ENCODE results near the gene GPR17. TPM values are rescaled to one million over a fixed set of nuclear protein-coding genes. Genes with fewer than 3 reads are reported as not detected.

GPR17 gene
- total RNA-seq, 1 experiment from 2014 or later: 0.35 TPM

GRCh38 chr2:127625572-127625951 lies 20.4 kb upstream of the GPR17 start:
- Mint-ChIP-seq H3K36me3 (ENCODE audit: insufficient read depth in 1 of 3, low read depth in 3 of 3) (no peaks in the 10 kb centered on the region; a peak in 1 of 7 replicates), H3K4me1 (peaks cover 0 to 4% of the 10 kb centered on the region in 2 experiments; a peak in 2 of 4 replicates), H3K27me3 (ENCODE audit: low read depth) (no peaks in the 10 kb centered on the region; the same call in 1 of the 2 replicates), H3K27ac (no peak overlapping the region), H3K9me3 (no peaks in the 10 kb centered on the region), H3K4me3 (no peak overlapping the region)
- no peaks in the 10 kb centered on the region for H3K23me2 ChIP-seq (ENCODE audit: insufficient read length, low read depth, low read length, poor library complexity, severe bottlenecking)
- H4K91ac ChIP-seq (ENCODE audit: insufficient read length, low read depth, low read length): no peak overlapping the region
- H3K56ac ChIP-seq (ENCODE audit: insufficient read length, low read depth, low read length): no peak overlapping the region
- no peak overlapping the region for H3K4me2 ChIP-seq (ENCODE audit: insufficient read depth, insufficient read length, low read length)
- no peak overlapping the region for H2BK20ac ChIP-seq (ENCODE audit: low read depth, low read length, poor library complexity, severe bottlenecking)
- H2BK120ac ChIP-seq (ENCODE audit: low read depth, low read length, poor library complexity, severe bottlenecking): no peak overlapping the region
- no peak overlapping the region for H3K9ac ChIP-seq (ENCODE audit: extremely low read depth, insufficient read length, low read length)
- no peak overlapping the region for H3K14ac ChIP-seq (ENCODE audit: insufficient read depth, low read length)
- no peak overlapping the region for H3T11ph ChIP-seq (ENCODE audit: low read length)
- no peak overlapping the region for H2BK5ac ChIP-seq (ENCODE audit: insufficient read length, low read length)
- no peaks in the 10 kb centered on the region for H3K79me1 ChIP-seq (ENCODE audit: insufficient read depth, low read depth, low read length, poor library complexity, severe bottlenecking)
- H3K27ac ChIP-seq (ENCODE audit: insufficient read length, low read depth, low read length): no peak overlapping the region
- H4K20me1 ChIP-seq (ENCODE audit: control insufficient read depth, insufficient read depth, insufficient read length): no peaks in the 10 kb centered on the region
- no CpG with 5 or more reads among the region's 2 CpGs for WGBS (ENCODE audit: extremely low coverage, insufficient read length, low lambda C conversion rate)
- H3K23ac ChIP-seq (ENCODE audit: insufficient read length, low read depth, low read length): no peak overlapping the region
- no peaks in the 10 kb centered on the region for H3K27me3 ChIP-seq (ENCODE audit: insufficient read depth, low read length)
- no peak overlapping the region for H2AFZ ChIP-seq (ENCODE audit: low read length)
- H2AK5ac ChIP-seq (ENCODE audit: insufficient read length, low read length): no peak overlapping the region
- no peaks in the 10 kb centered on the region for H3K9me3 ChIP-seq (ENCODE audit: control insufficient read depth, low read depth, low read length)
- TF ChIP-seq, protein P1, sequence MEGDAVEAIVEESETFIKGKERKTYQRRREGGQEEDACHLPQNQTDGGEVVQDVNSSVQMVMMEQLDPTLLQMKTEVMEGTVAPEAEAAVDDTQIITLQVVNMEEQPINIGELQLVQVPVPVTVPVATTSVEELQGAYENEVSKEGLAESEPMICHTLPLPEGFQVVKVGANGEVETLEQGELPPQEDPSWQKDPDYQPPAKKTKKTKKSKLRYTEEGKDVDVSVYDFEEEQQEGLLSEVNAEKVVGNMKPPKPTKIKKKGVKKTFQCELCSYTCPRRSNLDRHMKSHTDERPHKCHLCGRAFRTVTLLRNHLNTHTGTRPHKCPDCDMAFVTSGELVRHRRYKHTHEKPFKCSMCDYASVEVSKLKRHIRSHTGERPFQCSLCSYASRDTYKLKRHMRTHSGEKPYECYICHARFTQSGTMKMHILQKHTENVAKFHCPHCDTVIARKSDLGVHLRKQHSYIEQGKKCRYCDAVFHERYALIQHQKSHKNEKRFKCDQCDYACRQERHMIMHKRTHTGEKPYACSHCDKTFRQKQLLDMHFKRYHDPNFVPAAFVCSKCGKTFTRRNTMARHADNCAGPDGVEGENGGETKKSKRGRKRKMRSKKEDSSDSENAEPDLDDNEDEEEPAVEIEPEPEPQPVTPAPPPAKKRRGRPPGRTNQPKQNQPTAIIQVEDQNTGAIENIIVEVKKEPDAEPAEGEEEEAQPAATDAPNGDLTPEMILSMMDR (conservative IDR thresholded peaks at IDR 0.05): no peak
- H4K8ac ChIP-seq (replicated peaks; ENCODE audit: insufficient read length, low read depth, low read length): no peak overlapping the region
- H3K4me1 ChIP-seq (ENCODE audit: insufficient read depth, low read length): no peaks in the 10 kb centered on the region
- H3K4ac ChIP-seq (ENCODE audit: low read depth, low read length): no peak overlapping the region
- no peak overlapping the region for H2BK12ac ChIP-seq (ENCODE audit: insufficient read length, low read depth, low read length)
- DNase-seq: no peak
- H2BK15ac ChIP-seq (ENCODE audit: low read depth, low read length): no peak overlapping the region
- H4K5ac ChIP-seq (ENCODE audit: insufficient read length, low read depth, low read length): no peak overlapping the region
- H3K79me2 ChIP-seq (ENCODE audit: insufficient read depth, low read length): no peaks in the 10 kb centered on the region
- H3K18ac ChIP-seq (ENCODE audit: insufficient read length, low read depth, low read length): no peak overlapping the region

All from H9 (cell line).